HFFc6 (cell line): ENCODE results near the gene GPX5. TPM values are rescaled to one million over a fixed set of nuclear protein-coding genes. Genes with fewer than 3 reads are reported as not detected.
A peak's percentile ranks its signal among the peaks of the same experiment; 100 is the strongest.

Source experiments
- DNase-seq: peaks from one replicate; pipeline ENCODE4 v3.0.0-alpha.2; 2018
- H3K27ac Mint-ChIP-seq: 2 replicates; pipeline ENCODE4 v1.8.0; 2020; ENCODE audit warnings: mild to moderate bottlenecking, mixed read lengths
- H3K27me3 Mint-ChIP-seq: 2 replicates; pipeline ENCODE4 v1.8.0; 2021; ENCODE audit warnings: mild to moderate bottlenecking, moderate library complexity, mixed read lengths; ENCODE audit not compliant: insufficient read depth
- H3K36me3 Mint-ChIP-seq: 2 replicates; pipeline ENCODE4 v1.8.0; 2021; ENCODE audit warnings: low read depth, mixed read lengths
- H3K4me1 Mint-ChIP-seq: 2 replicates; pipeline ENCODE4 v1.8.0; 2020; ENCODE audit warnings: low read depth, mixed read lengths
- H3K4me3 Mint-ChIP-seq: 2 replicates; pipeline ENCODE4 v1.8.0; 2020; ENCODE audit warnings: mild to moderate bottlenecking, moderate library complexity, mixed read lengths
- H3K9me3 Mint-ChIP-seq: 2 replicates; pipeline ENCODE4 v1.8.0; 2020; ENCODE audit warnings: mild to moderate bottlenecking, mixed read lengths
- CTCF ChIP-seq: fragments of 200-600 bp; sonication (generic); IDR thresholded peaks from 2 replicates; pipeline ENCODE4 v1.5.0; 2021; ENCODE audit warnings: antibody characterized with exemption, mild to moderate bottlenecking
- total RNA-seq, 6 experiments: library from RNA; stranded (reverse); fragmentation: NEBNext Ultra II Directional; extraction: Animal tissue kit (Norgen Biotek cat#: 25700); gene quantifications; 2 replicates in 1 of 6; 3 replicates in 5 of 6; pipeline ENCODE4 v1.2.3, GENCODE V29; 2021

The GPX5 gene
- total RNA-seq, 6 experiments from 2014 or later: not detected

GRCh38 chr6:28566527-28567252, 41.0 kb downstream of the GPX5 start:
- no peak for TF ChIP-seq CTCF
- H3K9me3 Mint-ChIP-seq: peaks cover 5% of the 10 kb centered on the region
- H3K36me3 Mint-ChIP-seq: no peaks in the 10 kb centered on the region
- H3K27me3 Mint-ChIP-seq: peaks cover 1% of the 10 kb centered on the region
- H3K4me1 Mint-ChIP-seq: no peaks in the 10 kb centered on the region
- DNase-seq: no peak
- no peak overlapping the region for H3K4me3 Mint-ChIP-seq
- H3K27ac Mint-ChIP-seq: no peak overlapping the region

GRCh38 chr6:28567506-28567905, 41.8 kb downstream of the GPX5 start:
- Mint-ChIP-seq H3K4me3 (no peak overlapping the region), H3K4me1 (no peaks in the 10 kb centered on the region), H3K27me3 (peaks cover 1% of the 10 kb centered on the region), H3K9me3 (peaks cover 5% of the 10 kb centered on the region), H3K27ac (no peak overlapping the region), H3K36me3 (no peaks in the 10 kb centered on the region)
- no peak for DNase-seq
- TF ChIP-seq CTCF: no peak

GRCh38 chr6:28568515-28569108, 42.9 kb downstream of the GPX5 start:
- Mint-ChIP-seq H3K4me1 (no peaks in the 10 kb centered on the region), H3K4me3 (no peak overlapping the region), H3K9me3 (peaks cover 5% of the 10 kb centered on the region), H3K36me3 (no peaks in the 10 kb centered on the region), H3K27me3 (peaks cover 1% of the 10 kb centered on the region), H3K27ac (no peak overlapping the region)
- no peak for TF ChIP-seq CTCF
- no peak for DNase-seq

- Mint-ChIP-seq H3K36me3 (no peaks in the 10 kb centered on the region), H3K4me1 (no peaks in the 10 kb centered on the region), H3K9me3 (peaks cover 5% of the 10 kb centered on the region), H3K27me3 (peaks cover 1% of the 10 kb centered on the region), H3K27ac (no peak overlapping the region), H3K4me3 (no peak overlapping the region)
- no peak for TF ChIP-seq CTCF
- no peak for DNase-seq
Observed at GRCh38 chr6:28569748-28570147, 44.1 kb downstream of the GPX5 start.

GRCh38 chr6:28580475-28580874, 54.8 kb downstream of the GPX5 start:
- Mint-ChIP-seq H3K9me3 (no peaks in the 10 kb centered on the region), H3K4me1 (peaks cover 5% of the 10 kb centered on the region), H3K4me3 (no peak overlapping the region), H3K27ac (no peak overlapping the region), H3K27me3 (peaks cover 3% of the 10 kb centered on the region; the same call in 1 of the 2 replicates), H3K36me3 (no peaks in the 10 kb centered on the region)
- TF ChIP-seq CTCF: peak; percentile 54
- DNase-seq: no peak
